CD4-positive, alpha-beta T cell (primary cell): ENCODE measurements around the gene KCND2. TPM values are rescaled to one million over a fixed set of nuclear protein-coding genes. Genes with fewer than 3 reads are reported as not detected.

ENCODE experiments used
- ATAC-seq: fragments of 200-7000 bp; cut with Tn5 transposase; one replicate; pipeline ENCODE4 v1.10.0; 2022; ENCODE audit warnings: mild to moderate bottlenecking; ENCODE audit not compliant: poor library complexity
- CTCF ChIA-PET: fragments of 350-600 bp; sonication (Branson Sonifier 250); formaldehyde crosslinking; loops from one replicate; lab custom pipeline; 2021; ENCODE audit warnings: antibody characterized with exemption, inconsistent platforms; lab: Charles Lee
- POLR2A ChIA-PET: fragments of 350-600 bp; sonication (Branson Sonifier 250); formaldehyde crosslinking; loops from one replicate; lab custom pipeline; 2021; ENCODE audit warnings: antibody characterized with exemption, inconsistent platforms; lab: Charles Lee
- DNase-seq, 14 experiments: peaks; one replicate each; pipeline ENCODE4 v3.0.0-alpha.2; 2013 to 2020; ENCODE audit warnings: mixed read lengths in 2 of 14
- H3K27ac ChIP-seq, 2 donors: one replicate each; pipeline versions ENCODE4 v1.5.1 to v1.7.0; 2013; ENCODE audit warnings: low read length in 2 of 2, low read depth in 1 of 2, mild to moderate bottlenecking in 1 of 2
- H3K27me3 ChIP-seq, 2 experiments: 1 replicate in 1 of 2; 2 replicates in 1 of 2; pipeline versions ENCODE4 v1.6.1 to v1.7.0; 2013; ENCODE audit warnings: low read length in 2 of 2, control low read depth in 1 of 2, mild to moderate bottlenecking in 1 of 2, moderate library complexity in 1 of 2; ENCODE audit not compliant: insufficient read depth in 2 of 2, control insufficient read depth in 1 of 2
- H3K36me3 ChIP-seq: one replicate; pipeline ENCODE4 v1.6.1; 2013; ENCODE audit warnings: low read length, control low read depth; ENCODE audit not compliant: insufficient read depth
- H3K4me1 ChIP-seq: one replicate; pipeline ENCODE4 v1.6.1; 2013; ENCODE audit warnings: low read length, control low read depth; ENCODE audit not compliant: insufficient read depth
- H3K4me3 ChIP-seq: one replicate; pipeline ENCODE4 v1.5.1; 2013; ENCODE audit warnings: mild to moderate bottlenecking, low read length, moderate library complexity
- H3K9me3 ChIP-seq, 2 experiments: 1 replicate in 1 of 2; 2 replicates in 1 of 2; pipeline versions ENCODE4 v1.6.1 to v1.7.0; 2013; ENCODE audit warnings: low read length in 2 of 2, mild to moderate bottlenecking in 2 of 2, control low read depth in 1 of 2, moderate library complexity in 1 of 2; ENCODE audit not compliant: control insufficient read depth in 1 of 2, insufficient read depth in 1 of 2
- H3K27ac Mint-ChIP-seq: one replicate; pipeline ENCODE4 v1.8.0; 2020; ENCODE audit warnings: mixed read lengths
- H3K27me3 Mint-ChIP-seq: one replicate; pipeline ENCODE4 v1.8.0; 2021; ENCODE audit warnings: mixed read lengths
- H3K36me3 Mint-ChIP-seq: one replicate; pipeline ENCODE4 v1.8.0; 2021; ENCODE audit warnings: low read depth, mixed read lengths
- H3K4me1 Mint-ChIP-seq: one replicate; pipeline ENCODE4 v1.8.0; 2021; ENCODE audit warnings: low read depth, mixed read lengths
- H3K4me3 Mint-ChIP-seq: one replicate; pipeline ENCODE4 v1.8.0; 2020; ENCODE audit warnings: mild to moderate bottlenecking, mixed read lengths
- H3K9me3 Mint-ChIP-seq: one replicate; pipeline ENCODE4 v1.8.0; 2020; ENCODE audit warnings: mixed read lengths
- CTCF ChIP-seq: fragments of 200-600 bp; IDR thresholded peaks from one replicate; pipeline ENCODE4 v1.8.0; 2022; ENCODE audit warnings: antibody characterized with exemption, mild to moderate bottlenecking
- intact Hi-C, 2 experiments: fragments of 100-400 bp; cut with DNase I in 1 of 2; cut with micrococcal nuclease in 1 of 2; formaldehyde crosslinking; loops; one replicate each; pipeline versions ENCODE4 v1.15.1 to v1.9.0; 2023 to 2025; cut with DNase I, micrococcal nuclease
- total RNA-seq, 174 experiments: library from RNA in 2 of 174; stranded (reverse) in 2 of 174; gene quantifications; one replicate each; pipeline ENCODE4 v1.2.3 and lab custom pipeline; 2021 to 2026

KCND2 gene
- total RNA-seq, 2 experiments from 2014 or later: not detected

DNA sequence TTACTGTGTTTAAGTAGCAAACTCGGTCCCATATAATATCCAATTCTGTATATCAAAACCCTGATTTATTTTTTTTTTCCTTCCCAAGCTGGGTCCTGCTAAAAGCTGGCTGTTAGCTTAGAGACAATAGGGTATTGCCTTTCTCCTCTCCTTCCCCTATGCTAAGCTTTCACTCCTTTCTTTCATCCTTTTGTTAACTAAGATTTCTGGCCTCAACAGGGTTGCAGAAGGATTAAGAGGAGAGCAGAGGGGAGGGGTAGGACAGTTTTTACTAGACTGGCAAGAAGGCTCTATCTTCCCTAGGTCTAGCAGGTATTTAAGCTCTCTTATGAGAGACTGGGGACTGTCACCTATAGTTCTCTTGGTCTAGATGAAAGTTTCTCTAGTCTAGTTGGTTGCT is 229.2 kb downstream of the KCND2 start:
- CTCF ChIA-PET: no interaction called here
- POLR2A ChIA-PET: no interaction called here

DNA sequence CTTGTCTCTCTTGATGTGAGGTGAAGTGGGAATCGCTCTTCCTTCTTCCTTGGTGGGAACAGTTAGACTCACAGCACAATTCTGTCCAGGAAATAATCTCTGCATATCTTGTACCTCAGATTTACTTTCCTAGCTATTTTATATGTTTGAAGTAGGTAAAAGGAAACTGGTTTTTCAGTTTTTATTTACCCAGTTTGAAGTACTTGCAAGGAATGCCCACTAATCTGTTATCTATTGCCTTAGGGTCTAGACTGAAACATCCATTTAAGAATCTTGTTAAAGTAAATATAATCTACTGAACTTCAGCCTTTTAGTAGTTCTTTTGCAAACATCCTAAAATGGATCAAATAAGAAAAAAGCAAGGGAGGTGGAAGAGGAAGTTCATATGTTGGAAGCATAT is 229.8 kb downstream of the KCND2 start:
- no peak overlapping the region for H3K27ac Mint-ChIP-seq
- no peaks in the 10 kb centered on the region for H3K27me3 Mint-ChIP-seq
- ChIA-PET POLR2A (no interaction called here), CTCF (no interaction called here)
- no peaks in the 10 kb centered on the region for H3K27me3 ChIP-seq
- H3K4me3 Mint-ChIP-seq: no peak overlapping the region
- no peaks in the 10 kb centered on the region for H3K36me3 ChIP-seq
- TF ChIP-seq CTCF: no peak
- no peak overlapping the region for H3K4me3 ChIP-seq
- H3K4me1 Mint-ChIP-seq: no peaks in the 10 kb centered on the region
- no peak for DNase-seq
- intact Hi-C loops: no loop called here
- no peak overlapping the region for H3K27ac ChIP-seq
- peaks cover 0 to 5% of the 10 kb centered on the region in 2 experiments for H3K9me3 ChIP-seq
- no peak for ATAC-seq
- H3K4me1 ChIP-seq: no peaks in the 10 kb centered on the region
- no peaks in the 10 kb centered on the region for H3K36me3 Mint-ChIP-seq
- no peaks in the 10 kb centered on the region for H3K9me3 Mint-ChIP-seq

More for the DNA sequence above, 229.2 kb downstream of the KCND2 start:
- Mint-ChIP-seq H3K27ac (no peak overlapping the region), H3K36me3 (no peaks in the 10 kb centered on the region), H3K4me3 (no peak overlapping the region), H3K9me3 (no peaks in the 10 kb centered on the region), H3K4me1 (no peaks in the 10 kb centered on the region), H3K27me3 (no peaks in the 10 kb centered on the region)
- H3K4me3 ChIP-seq: no peak overlapping the region
- intact Hi-C loops: no loop called here
- peaks cover 0 to 5% of the 10 kb centered on the region in 2 experiments for H3K9me3 ChIP-seq
- H3K36me3 ChIP-seq: no peaks in the 10 kb centered on the region
- H3K4me1 ChIP-seq: no peaks in the 10 kb centered on the region
- no peak overlapping the region for H3K27ac ChIP-seq
- ATAC-seq: no peak
- no peaks in the 10 kb centered on the region for H3K27me3 ChIP-seq
- TF ChIP-seq CTCF: no peak
- DNase-seq: no peak

DNA sequence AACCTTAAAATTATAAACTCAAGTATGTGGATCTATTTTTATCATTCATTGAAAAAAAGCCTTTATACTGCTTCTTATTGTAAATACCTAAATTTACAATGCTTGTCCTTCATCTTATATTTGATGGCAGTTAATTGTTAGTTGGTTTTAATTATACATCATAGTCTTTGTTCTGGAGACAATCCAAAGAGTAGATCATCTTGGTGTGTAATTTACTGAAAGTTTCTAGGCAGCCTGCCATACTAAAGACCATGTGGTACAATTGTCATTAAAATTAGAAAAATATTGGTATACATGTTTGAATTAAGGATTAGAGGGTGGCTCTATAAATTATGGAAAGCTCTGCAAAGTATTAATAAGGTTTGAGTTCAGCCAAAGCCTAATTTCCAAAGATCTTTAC is 231.4 kb downstream of the KCND2 start:
- intact Hi-C loops: no loop called here
- DNase-seq: no peak
- Histone ChIP-seq H3K27ac (no peak overlapping the region), H3K9me3 (no peaks in the 10 kb centered on the region), H3K36me3 (no peaks in the 10 kb centered on the region), H3K27me3 (no peaks in the 10 kb centered on the region), H3K4me3 (no peak overlapping the region), H3K4me1 (no peaks in the 10 kb centered on the region)
- no peak overlapping the region for H3K4me3 Mint-ChIP-seq
- H3K27me3 Mint-ChIP-seq: no peaks in the 10 kb centered on the region
- CTCF ChIA-PET: no interaction called here
- no peak overlapping the region for H3K27ac Mint-ChIP-seq
- TF ChIP-seq CTCF: no peak
- no peaks in the 10 kb centered on the region for H3K9me3 Mint-ChIP-seq
- POLR2A ChIA-PET: no interaction called here
- H3K36me3 Mint-ChIP-seq: no peaks in the 10 kb centered on the region
- no peaks in the 10 kb centered on the region for H3K4me1 Mint-ChIP-seq
- ATAC-seq: no peak
